Fibroblast of skin of left biceps (primary cell): ENCODE data around the gene KHNYN.
"Not testable (repeated sequence)": the region's sequence is repeated elsewhere in the genome, so short reads cannot be mapped to it uniquely, and the experiment has no call there.

Source experiments
- DNase-seq, 2 experiments: peaks; one replicate each; pipeline ENCODE4 v3.0.0-alpha.2; 2013; ENCODE audit warnings: low read depth in 2 of 2

The KHNYN gene

GRCh38 chr14:24437736-24438067 lies 7.9 kb downstream of the KHNYN start:
- no peak for DNase-seq

GRCh38 chr14:24438223-24439097 lies 8.7 kb downstream of the KHNYN start:
- DNase-seq = no peak

GRCh38 chr14:24439257-24439656 lies 9.5 kb downstream of the KHNYN start:
- no peak for DNase-seq

- DNase-seq = no peak
Measured at GRCh38 chr14:24439830-24440605, 10.3 kb downstream of the KHNYN start.

GRCh38 chr14:24440606-24441399 lies 11.0 kb downstream of the KHNYN start:
- DNase-seq = no peak

- no peak for DNase-seq
Measured at GRCh38 chr14:24441485-24441884, 11.7 kb downstream of the KHNYN start.

- DNase-seq = no peak
Measured at GRCh38 chr14:24441904-24442239, 12.1 kb downstream of the KHNYN start.

GRCh38 chr14:24442240-24443052 lies 12.7 kb downstream of the KHNYN start, which contains the start of gene SDR39U1:
SDR39U1 (minus strand) TSS chr14:24442776; CDS start chr14:24442769, 7 bp downstream.
- peak; percentile 98 for DNase-seq

- no peak for DNase-seq
Measured at GRCh38 chr14:24443053-24443665, 13.4 kb downstream of the KHNYN start.

- not testable (repeated sequence) for DNase-seq
Measured at GRCh38 chr14:24450828-24451227, 21.1 kb downstream of the KHNYN start.

GRCh38 chr14:24456980-24457379 lies 27.2 kb downstream of the KHNYN start:
- DNase-seq = no peak

- DNase-seq = no peak
Measured at GRCh38 chr14:24458736-24459135, 29.0 kb downstream of the KHNYN start.

- DNase-seq = no peak
Measured at GRCh38 chr14:24459331-24459730, 29.6 kb downstream of the KHNYN start.

GRCh38 chr14:24461336-24461735 lies 31.6 kb downstream of the KHNYN start:
- DNase-seq = no peak

GRCh38 chr14:24463017-24463883 lies 33.5 kb downstream of the KHNYN start:
- DNase-seq = no peak

GRCh38 chr14:24463884-24464785 lies 34.4 kb downstream of the KHNYN start:
- no peak for DNase-seq

- DNase-seq = no peak
Measured at GRCh38 chr14:24465368-24465767, 35.6 kb downstream of the KHNYN start.

- DNase-seq = no peak
Measured at GRCh38 chr14:24465805-24466204, 36.1 kb downstream of the KHNYN start.

- not testable (repeated sequence) for DNase-seq
Measured at GRCh38 chr14:24470450-24470849, 40.7 kb downstream of the KHNYN start.
